ENCODE results near the gene KDM4C.

Gene KDM4C

DNA sequence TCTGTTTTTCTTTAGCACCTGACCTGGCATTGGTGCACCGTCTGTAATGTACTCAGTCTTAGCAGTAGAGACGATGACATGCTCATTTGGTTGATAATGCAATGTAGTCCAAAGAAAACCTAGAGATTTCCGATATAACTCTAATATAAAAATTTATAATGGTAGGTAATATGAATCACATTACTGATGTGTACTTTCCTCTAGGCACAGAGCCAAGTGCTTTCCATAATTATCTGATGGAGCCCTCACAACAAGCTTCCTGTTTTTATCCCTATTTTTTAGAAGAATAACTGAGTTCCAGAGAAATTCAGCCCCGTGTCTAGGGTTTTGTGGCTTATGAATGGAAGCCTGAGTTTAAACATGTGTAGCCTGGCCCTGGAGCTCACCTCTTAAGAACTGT lies 53.7 kb downstream of the KDM4C start:
- DNase-seq = no peak

DNA sequence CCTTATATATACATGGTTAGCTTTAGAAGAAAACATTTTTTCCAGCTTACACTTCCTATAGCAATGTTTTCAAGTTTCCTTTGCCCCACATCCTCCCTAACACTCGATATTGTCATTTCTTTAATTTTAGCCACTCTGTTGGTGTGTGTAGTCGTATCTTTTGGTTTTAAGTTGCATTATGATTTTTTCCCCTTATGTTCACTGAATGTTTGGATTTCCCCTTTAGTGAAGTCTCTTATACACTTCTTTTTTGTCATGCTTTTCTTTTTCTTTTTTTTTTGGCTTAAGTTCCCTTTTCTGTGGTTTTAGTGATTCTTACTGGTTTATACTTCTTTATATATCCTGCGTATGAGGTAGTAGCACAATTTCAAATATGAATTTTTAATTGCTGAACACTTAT lies 58.8 kb downstream of the KDM4C start:
- no peak for DNase-seq

GRCh38 chr9:6818292-6818922 lies 60.6 kb downstream of the KDM4C start:
- no peak for DNase-seq

DNA sequence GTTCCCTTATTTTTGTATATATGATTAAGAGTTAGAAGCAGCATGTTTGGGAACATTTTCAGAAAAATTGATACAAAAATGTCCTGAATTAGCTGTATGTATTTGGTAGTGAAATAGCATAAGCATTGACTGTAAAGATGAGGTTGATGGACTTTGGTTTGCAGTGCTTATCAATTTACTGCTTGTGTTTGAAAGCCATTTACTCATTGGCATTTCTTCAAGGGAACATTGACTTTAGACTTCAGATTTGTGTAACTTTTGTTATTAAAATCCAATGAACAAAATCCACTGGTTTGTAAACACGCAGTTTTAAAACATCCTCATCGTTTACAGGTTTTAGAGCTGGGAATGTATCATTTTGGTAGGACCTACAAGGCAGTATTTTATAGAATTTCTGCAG lies 61.3 kb downstream of the KDM4C start:
- no peak for DNase-seq

- no peak for DNase-seq
Observed at GRCh38 chr9:6819529-6819928, 61.8 kb downstream of the KDM4C start.

DNA sequence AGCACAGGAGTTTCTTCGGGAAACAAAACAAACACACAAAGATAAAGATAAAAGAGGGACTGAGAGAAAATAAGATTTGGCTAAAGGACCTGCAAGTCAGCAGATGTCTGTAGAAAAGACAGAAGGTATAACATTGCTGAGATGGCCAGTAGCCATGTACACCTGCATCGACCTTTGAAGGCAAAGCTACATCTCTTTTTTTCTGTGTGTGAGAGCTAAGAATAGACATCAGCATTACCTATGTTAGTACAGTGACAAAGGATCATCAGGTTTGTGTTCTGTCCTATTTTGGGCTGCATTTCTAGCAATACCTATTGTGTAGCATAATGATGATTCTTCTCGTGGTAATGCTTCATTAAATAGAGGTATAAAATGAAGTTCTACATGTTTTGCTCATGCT lies 64.9 kb downstream of the KDM4C start:
- DNase-seq = no peak

DNA sequence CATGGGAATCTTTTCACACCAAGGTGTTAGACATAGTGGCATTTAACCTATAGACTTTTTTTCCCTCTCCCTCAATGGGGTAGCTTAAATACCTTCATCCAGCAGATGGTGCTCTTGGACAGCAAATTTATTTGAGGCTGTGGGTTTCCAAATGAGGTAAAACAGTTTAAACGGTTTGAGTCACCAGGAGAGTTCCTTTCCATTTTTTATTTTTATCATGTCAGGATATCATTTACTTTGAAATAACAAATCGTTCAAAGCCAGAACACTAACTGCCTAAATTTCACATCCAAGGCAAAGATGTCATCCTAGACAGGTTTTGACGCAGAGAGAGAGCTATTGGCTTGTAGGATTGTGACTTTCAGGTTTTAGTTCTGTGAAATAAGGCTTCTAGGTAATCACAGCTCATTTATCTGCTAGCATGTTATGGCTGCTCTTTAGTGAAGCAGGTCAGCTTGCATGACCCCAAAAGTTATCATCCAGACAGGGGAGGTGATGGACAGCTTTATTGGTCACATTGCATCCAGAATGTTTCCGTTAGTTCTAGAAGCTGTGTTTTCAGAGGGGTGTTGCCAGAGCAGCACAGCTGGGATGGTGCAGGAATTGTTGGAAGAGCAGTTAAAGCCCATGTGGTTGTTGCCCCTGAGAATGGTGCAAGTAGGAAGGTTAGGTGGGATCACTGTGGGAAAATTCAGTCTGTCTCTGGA lies 69.8 kb downstream of the KDM4C start:
- DNase-seq = peak in 1 of 2 donors; percentile 22

- no peak for DNase-seq
Observed at GRCh38 chr9:6829027-6829426, 71.3 kb downstream of the KDM4C start.

DNA sequence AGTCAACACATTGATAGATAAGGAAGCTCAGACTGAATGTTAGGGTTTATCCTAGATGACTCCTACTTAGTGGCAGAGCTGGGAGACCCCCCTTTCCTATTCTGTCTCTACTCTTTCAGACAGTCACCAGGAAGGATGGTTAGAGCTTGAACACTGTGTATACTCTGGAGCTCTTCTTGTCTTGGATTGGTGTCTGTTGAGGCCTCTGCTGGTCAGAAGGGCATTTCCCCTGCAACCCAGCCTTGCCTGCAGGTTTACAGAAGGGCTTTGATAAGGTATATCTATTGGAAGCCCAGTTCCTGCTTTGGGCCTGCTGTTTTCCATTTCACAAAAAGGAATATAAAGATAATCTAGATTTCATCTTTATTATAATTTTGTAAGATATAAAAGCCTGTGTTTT lies 71.8 kb downstream of the KDM4C start:
- DNase-seq = no peak

- DNase-seq = no peak
Observed at GRCh38 chr9:6833518-6834192, 75.9 kb downstream of the KDM4C start.

GRCh38 chr9:6834306-6834705 lies 76.5 kb downstream of the KDM4C start:
- no peak for DNase-seq

DNA sequence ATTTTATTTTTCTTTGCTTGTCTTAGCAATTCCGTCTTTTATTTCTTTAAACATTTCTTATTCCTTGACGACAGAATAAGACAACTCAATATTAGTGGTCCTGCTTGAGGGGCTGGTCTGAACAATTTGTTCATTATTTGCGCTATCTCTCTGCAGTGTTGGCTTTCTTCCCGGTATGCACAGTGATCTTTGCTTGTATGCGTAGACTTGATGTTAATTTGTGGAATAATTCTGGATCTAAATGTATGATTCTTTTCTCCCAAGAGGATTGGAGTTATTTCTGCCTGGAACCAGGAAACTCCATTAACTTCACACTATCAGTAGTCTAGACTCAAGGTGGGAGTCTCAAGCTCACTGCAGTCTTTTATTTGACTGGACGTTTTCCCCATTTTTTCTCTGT lies 80.4 kb downstream of the KDM4C start:
- DNase-seq = no peak

DNA sequence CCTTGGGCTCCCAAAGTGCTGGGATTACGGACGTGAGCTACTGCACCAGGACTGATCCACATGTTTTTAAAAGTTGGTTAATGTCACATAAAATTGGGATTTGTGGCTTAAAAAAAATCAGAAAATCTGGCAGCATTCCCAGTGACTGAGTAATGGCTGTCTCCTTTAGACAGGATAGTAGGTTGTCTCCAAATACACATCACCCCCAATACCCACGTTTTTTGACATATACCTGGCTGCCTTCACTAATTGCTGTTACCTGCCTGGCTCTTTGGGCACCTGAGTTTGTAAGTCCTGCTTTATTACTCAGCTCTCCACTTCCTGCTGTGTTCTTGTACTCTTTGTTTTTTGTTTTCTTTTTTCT lies 84.8 kb downstream of the KDM4C start:
- no peak for DNase-seq

DNA sequence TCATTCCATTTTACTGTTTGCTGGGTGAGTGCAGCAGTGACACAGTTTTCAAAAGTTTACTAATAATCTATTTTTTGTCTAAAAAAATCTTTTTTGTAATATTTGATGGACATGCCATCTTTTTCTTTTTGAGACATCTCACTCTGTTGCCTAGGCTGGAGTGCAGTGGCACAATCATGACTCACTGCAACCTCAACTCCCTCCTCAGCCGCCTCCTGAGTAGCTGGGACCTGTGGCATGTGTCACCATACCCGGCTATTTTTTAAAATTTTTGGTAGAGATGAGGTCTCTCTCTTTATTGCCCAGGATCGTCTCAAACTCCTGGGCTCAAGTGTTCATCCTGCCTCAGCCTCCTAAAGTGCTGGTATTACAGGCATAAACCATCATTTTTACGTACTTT lies 86.0 kb downstream of the KDM4C start:
- DNase-seq = no peak

GRCh38 chr9:6844267-6844666 lies 86.5 kb downstream of the KDM4C start:
- DNase-seq = no peak

GRCh38 chr9:6845128-6845826 lies 87.5 kb downstream of the KDM4C start:
- no peak for DNase-seq

DNA sequence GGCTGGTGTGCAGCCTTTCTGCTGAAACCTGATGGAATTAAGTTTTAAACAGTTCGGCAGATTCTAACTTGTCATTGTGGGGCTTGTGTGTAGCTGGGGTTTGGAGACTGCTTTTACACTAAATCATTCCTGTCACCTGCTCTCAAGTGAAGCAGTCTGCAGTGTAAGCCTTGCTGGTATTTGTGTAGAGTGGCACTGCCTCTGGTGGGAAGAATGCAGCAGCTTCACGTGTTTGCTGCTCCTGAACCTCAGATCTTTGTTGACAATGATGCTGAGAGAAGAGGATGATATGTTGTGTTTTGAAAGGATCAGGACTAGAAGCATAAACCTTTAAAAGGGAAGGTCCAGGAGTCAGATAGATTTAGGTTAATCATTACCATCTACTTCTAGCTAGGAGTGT lies 88.1 kb downstream of the KDM4C start:
- no peak for DNase-seq

DNA sequence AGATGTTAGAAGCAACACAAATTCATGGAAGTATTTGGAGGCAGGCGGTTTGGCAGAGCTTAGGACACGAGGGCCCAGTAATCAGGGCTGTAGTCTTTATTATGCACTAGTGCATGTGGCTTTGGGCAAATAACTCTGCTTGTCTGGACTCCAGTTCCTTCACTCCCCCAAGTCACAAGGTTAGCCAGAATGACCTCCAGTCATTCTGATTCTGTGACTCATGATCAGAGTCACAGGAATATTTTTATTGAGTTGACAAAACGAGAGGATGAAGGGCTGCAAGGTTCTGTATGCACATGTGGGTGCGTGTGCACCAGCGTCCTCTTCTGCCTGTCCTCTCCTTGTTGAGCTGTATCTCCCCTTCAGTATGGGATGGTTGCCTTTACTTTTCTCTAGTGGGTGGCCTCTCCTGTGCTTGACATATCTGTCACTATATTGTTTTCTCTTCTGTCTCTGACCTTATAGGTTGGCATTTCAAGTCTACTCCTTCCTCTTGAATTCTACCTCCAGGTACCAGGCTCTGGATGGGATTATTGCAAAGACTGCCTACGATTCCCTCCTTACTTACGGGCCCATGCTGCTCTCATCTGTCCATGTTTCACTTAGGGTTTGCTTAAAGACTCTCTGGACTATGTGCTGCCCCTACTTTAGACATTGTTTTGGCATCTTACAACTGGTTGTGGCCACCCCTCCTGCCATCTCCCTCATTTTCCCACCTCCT lies 94.6 kb downstream of the KDM4C start:
- no peak for DNase-seq

DNA sequence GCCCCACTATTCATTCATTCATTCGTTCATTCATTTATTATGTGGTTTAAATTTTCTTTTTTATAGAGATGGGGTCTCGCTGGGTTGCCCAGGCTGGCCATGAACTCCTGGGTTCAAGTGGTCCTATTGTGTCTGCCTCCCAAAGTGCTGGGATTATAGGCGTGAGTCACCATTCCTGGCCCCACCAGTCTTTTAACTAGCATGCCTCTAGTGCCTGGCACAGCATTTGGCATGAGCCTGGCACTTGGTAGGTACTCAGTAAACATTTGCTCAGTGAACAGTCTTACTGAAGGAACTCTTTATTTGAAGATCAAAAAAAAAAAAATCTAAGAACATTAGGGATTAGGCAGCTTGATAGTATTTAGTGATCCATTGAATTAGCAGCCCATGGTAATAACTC lies 98.1 kb downstream of the KDM4C start:
- DNase-seq = no peak

- DNase-seq = no peak
Observed at GRCh38 chr9:6864102-6864501, 106.3 kb downstream of the KDM4C start.

- no peak for DNase-seq
Observed at GRCh38 chr9:6869081-6869948, 111.5 kb downstream of the KDM4C start.

DNA sequence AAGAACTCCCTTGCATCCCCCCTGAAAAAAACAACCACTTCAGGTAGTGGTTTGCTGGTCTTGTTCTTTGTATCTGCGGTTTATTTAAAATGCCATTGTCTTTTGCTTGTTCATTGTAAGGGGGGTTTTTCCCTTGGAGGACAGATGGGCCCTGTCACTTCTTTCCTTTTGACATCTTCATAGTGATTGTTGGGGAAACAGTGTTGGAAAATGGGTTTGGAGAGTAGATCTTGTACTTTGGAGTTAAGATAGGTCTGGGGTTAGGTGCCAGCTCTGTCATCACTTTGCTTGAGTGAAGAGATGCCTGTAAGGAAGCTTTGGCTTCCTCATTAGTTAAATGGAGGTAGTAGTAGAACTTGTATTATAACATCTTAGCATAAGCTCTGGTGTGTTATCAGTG lies 112.4 kb downstream of the KDM4C start:
- DNase-seq = no peak

Data from stimulated activated CD4-positive, alpha-beta T cell treated with anti-CD3 and anti-CD28 coated beads, Interleukin-2, amount 100 ng/mL, for 24 hours (primary cell).